Measurements from ENCODE around the gene FAM193A.

Gene FAM193A

GRCh38 chr4:2497324-2497723, 39.1 kb upstream of the FAM193A start:
- Histone ChIP-seq H3K27ac (no peak overlapping the region), H3K4me3 (no peak overlapping the region), H3K9me3 (ENCODE audit: low read depth, low read length) (no peaks in the 10 kb centered on the region), H3K9ac (ENCODE audit: insufficient read length) (no peak overlapping the region), H3K36me3 (ENCODE audit: insufficient read depth, low read length) (peaks cover 91% of the 10 kb centered on the region)
- no peak for TF ChIP-seq FOXP2 (optimal IDR thresholded peaks at IDR 0.05; ENCODE audit: control extremely low read depth, extremely low read length, insufficient read depth)
- TF ChIP-seq POLR2AphosphoS5 (IDR thresholded peaks at IDR 0.05; ENCODE audit: borderline replicate concordance, low read depth, low read length), result no peak
- no peak for TF ChIP-seq EZH2 (IDR thresholded peaks at IDR 0.05)
- no peak for DNase-seq (ENCODE audit: low read depth, low spot score)

DNA sequence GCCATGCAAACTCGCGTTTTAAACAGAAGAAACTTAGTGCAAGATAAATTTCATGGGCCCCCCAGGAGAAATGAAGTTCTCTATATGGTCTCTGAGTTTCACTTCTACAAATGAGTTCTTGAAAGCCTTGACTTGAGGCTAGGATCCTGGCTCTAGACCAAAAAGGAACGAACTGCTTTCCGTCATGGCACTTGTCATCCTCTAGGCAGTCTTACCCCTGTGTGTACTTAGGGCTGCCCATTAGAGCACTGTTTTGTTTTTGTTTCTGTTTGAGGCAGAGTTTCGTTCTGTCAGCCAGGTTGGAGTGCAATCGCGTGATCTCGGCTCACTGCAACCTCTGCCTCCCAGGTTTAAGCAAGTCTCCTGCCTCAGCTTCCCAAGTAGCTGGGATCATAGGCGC, 38.5 kb upstream of the FAM193A start:
- TF ChIP-seq FOXP2 (optimal IDR thresholded peaks at IDR 0.05; ENCODE audit: control extremely low read depth, extremely low read length, insufficient read depth), result no peak
- no peak for TF ChIP-seq EZH2 (IDR thresholded peaks at IDR 0.05)
- TF ChIP-seq POLR2AphosphoS5 (IDR thresholded peaks at IDR 0.05; ENCODE audit: borderline replicate concordance, low read depth, low read length), result no peak
- H3K9me3 ChIP-seq (ENCODE audit: low read depth, low read length), result no peaks in the 10 kb centered on the region
- DNase-seq (ENCODE audit: low read depth, low spot score), result no peak
- H3K9ac ChIP-seq (ENCODE audit: insufficient read length), result no peak overlapping the region
- H3K36me3 ChIP-seq (ENCODE audit: insufficient read depth, low read length), result peaks cover 88% of the 10 kb centered on the region
- no peak overlapping the region for H3K27ac ChIP-seq
- H3K4me3 ChIP-seq, result no peak overlapping the region

- Histone ChIP-seq H3K36me3 (ENCODE audit: insufficient read depth, low read length) (peaks cover 86% of the 10 kb centered on the region), H3K27ac (no peak overlapping the region), H3K9me3 (ENCODE audit: low read depth, low read length) (no peaks in the 10 kb centered on the region), H3K4me3 (no peak overlapping the region), H3K9ac (ENCODE audit: insufficient read length) (no peak overlapping the region)
- no peak for TF ChIP-seq FOXP2 (optimal IDR thresholded peaks at IDR 0.05; ENCODE audit: control extremely low read depth, extremely low read length, insufficient read depth)
- no peak for TF ChIP-seq POLR2AphosphoS5 (IDR thresholded peaks at IDR 0.05; ENCODE audit: borderline replicate concordance, low read depth, low read length)
- TF ChIP-seq EZH2 (IDR thresholded peaks at IDR 0.05), result no peak
- no peak for DNase-seq (ENCODE audit: low read depth, low spot score)
These were observed 35.9 kb upstream of the FAM193A start for GRCh38 chr4:2500547-2500946.

DNA sequence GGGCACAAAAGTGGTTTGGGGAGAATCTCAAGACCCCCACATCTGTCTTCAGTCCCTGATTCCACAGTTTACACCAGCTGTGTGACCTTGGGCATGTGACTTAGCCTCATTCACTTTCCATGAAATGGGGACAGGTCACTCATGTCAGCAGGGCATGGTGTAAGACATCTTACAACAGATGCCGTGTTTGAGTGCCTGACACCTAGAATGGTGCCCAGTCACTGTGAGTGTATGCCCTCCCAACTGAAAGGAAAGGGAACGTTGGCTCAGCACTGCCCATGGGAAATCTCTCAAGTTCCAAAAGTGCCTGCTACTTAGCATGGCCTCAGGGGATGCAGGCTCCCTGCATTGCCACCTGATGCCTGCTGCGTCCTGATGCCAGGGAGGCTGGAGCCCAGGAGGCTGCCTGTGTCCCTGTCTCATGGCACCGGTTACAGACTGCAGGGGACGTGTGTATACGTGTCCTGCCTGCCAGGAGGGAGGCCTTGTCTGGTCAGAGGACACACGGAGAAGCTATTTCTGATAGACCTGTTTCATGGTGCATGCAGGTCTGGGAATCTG, 35.3 kb upstream of the FAM193A start:
- TF ChIP-seq FOXP2 (optimal IDR thresholded peaks at IDR 0.05; ENCODE audit: control extremely low read depth, extremely low read length, insufficient read depth) (no peak), POLR2AphosphoS5 (IDR thresholded peaks at IDR 0.05; ENCODE audit: borderline replicate concordance, low read depth, low read length) (no peak), EZH2 (IDR thresholded peaks at IDR 0.05) (no peak)
- Histone ChIP-seq H3K9ac (ENCODE audit: insufficient read length) (no peak overlapping the region), H3K27ac (no peak overlapping the region), H3K9me3 (ENCODE audit: low read depth, low read length) (no peaks in the 10 kb centered on the region), H3K4me3 (no peak overlapping the region), H3K36me3 (ENCODE audit: insufficient read depth, low read length) (peaks cover 88% of the 10 kb centered on the region)
- DNase-seq (ENCODE audit: low read depth, low spot score), result no peak

GRCh38 chr4:2503809-2504208, 32.6 kb upstream of the FAM193A start:
- no peaks in the 10 kb centered on the region for H3K9me3 ChIP-seq (ENCODE audit: low read depth, low read length)
- no peak overlapping the region for H3K9ac ChIP-seq (ENCODE audit: insufficient read length)
- H3K27ac ChIP-seq, result no peak overlapping the region
- peaks cover 86% of the 10 kb centered on the region for H3K36me3 ChIP-seq (ENCODE audit: insufficient read depth, low read length)
- no peak overlapping the region for H3K4me3 ChIP-seq
- TF ChIP-seq FOXP2 (optimal IDR thresholded peaks at IDR 0.05; ENCODE audit: control extremely low read depth, extremely low read length, insufficient read depth) (no peak), POLR2AphosphoS5 (IDR thresholded peaks at IDR 0.05; ENCODE audit: borderline replicate concordance, low read depth, low read length) (no peak), EZH2 (IDR thresholded peaks at IDR 0.05) (no peak)
- DNase-seq (ENCODE audit: low read depth, low spot score), result no peak

GRCh38 chr4:2507259-2507658, 29.2 kb upstream of the FAM193A start:
- Histone ChIP-seq H3K36me3 (ENCODE audit: insufficient read depth, low read length) (peaks cover 78% of the 10 kb centered on the region), H3K27ac (peak overlapping the region; percentile 13; the same call in 1 of the 2 replicates), H3K9ac (ENCODE audit: insufficient read length) (no peak overlapping the region), H3K4me3 (no peak overlapping the region), H3K9me3 (ENCODE audit: low read depth, low read length) (no peaks in the 10 kb centered on the region)
- no peak for TF ChIP-seq POLR2AphosphoS5 (IDR thresholded peaks at IDR 0.05; ENCODE audit: borderline replicate concordance, low read depth, low read length)
- TF ChIP-seq EZH2 (IDR thresholded peaks at IDR 0.05), result no peak
- TF ChIP-seq FOXP2 (optimal IDR thresholded peaks at IDR 0.05; ENCODE audit: control extremely low read depth, extremely low read length, insufficient read depth), result no peak
- DNase-seq (ENCODE audit: low read depth, low spot score), result no peak

- Histone ChIP-seq H3K9me3 (ENCODE audit: low read depth, low read length) (no peaks in the 10 kb centered on the region), H3K27ac (peak overlapping the region; percentile 13; the same call in 1 of the 2 replicates), H3K9ac (ENCODE audit: insufficient read length) (no peak overlapping the region), H3K4me3 (no peak overlapping the region), H3K36me3 (ENCODE audit: insufficient read depth, low read length) (peaks cover 82% of the 10 kb centered on the region)
- TF ChIP-seq FOXP2 (optimal IDR thresholded peaks at IDR 0.05; ENCODE audit: control extremely low read depth, extremely low read length, insufficient read depth) (no peak), EZH2 (IDR thresholded peaks at IDR 0.05) (no peak), POLR2AphosphoS5 (IDR thresholded peaks at IDR 0.05; ENCODE audit: borderline replicate concordance, low read depth, low read length) (no peak)
- no peak for DNase-seq (ENCODE audit: low read depth, low spot score)
These were observed 28.6 kb upstream of the FAM193A start for GRCh38 chr4:2507855-2508254.

GRCh38 chr4:2510351-2511259, 25.8 kb upstream of the FAM193A start:
- H3K27ac ChIP-seq, result no peak overlapping the region
- H3K9me3 ChIP-seq (ENCODE audit: low read depth, low read length), result no peaks in the 10 kb centered on the region
- no peak for DNase-seq (ENCODE audit: low read depth, low spot score)
- H3K9ac ChIP-seq (ENCODE audit: insufficient read length), result no peak overlapping the region
- no peak overlapping the region for H3K4me3 ChIP-seq
- no peak for TF ChIP-seq FOXP2 (optimal IDR thresholded peaks at IDR 0.05; ENCODE audit: control extremely low read depth, extremely low read length, insufficient read depth)
- TF ChIP-seq POLR2AphosphoS5 (IDR thresholded peaks at IDR 0.05; ENCODE audit: borderline replicate concordance, low read depth, low read length), result no peak
- no peak for TF ChIP-seq EZH2 (IDR thresholded peaks at IDR 0.05)
- H3K36me3 ChIP-seq (ENCODE audit: insufficient read depth, low read length), result peaks cover 87% of the 10 kb centered on the region

Measured in SK-N-MC (cell line).